ENCODE data around the gene STAT1. TPM values are rescaled to one million over a fixed set of nuclear protein-coding genes. Genes with fewer than 3 reads are reported as not detected.
A peak's percentile ranks its signal among the peaks of the same experiment; 100 is the strongest.

Gene STAT1
- 29.0 and 50.2 TPM in 2 replicates for total RNA-seq

- Histone ChIP-seq H3K4me3 (ENCODE audit: low read depth, low read length) (peak within 1 kb of the TSS; percentile 91), H3K27me3 (ENCODE audit: control insufficient read depth, insufficient read depth, low read length) (no peaks in the 10 kb centered on the region), H3K36me3 (ENCODE audit: control insufficient read depth, insufficient read depth, low read length) (peaks cover 8% of the 10 kb centered on the region)
- no peak for TF ChIP-seq CTCF (IDR thresholded peaks at IDR 0.05; ENCODE audit: insufficient read depth, low read length, severe bottlenecking)
- FAIRE-seq = no peak
- peak; percentile 72 for DNase-seq (ENCODE audit: low read depth)
Observed at GRCh38 chr2:191013932-191014652, at the start of gene STAT1. TSS of gene STAT1 (minus strand) at chr2:191014171. CDS start at chr2:191010003, 4,168 bp downstream.

GRCh38 chr2:191063584-191063983 lies 49.6 kb upstream of the STAT1 start:
- no peak for TF ChIP-seq CTCF (IDR thresholded peaks at IDR 0.05; ENCODE audit: insufficient read depth, low read length, severe bottlenecking)
- H3K27me3 ChIP-seq (ENCODE audit: control insufficient read depth, insufficient read depth, low read length) = no peaks in the 10 kb centered on the region
- DNase-seq (ENCODE audit: low read depth) = no peak
- peaks cover 1% of the 10 kb centered on the region for H3K36me3 ChIP-seq (ENCODE audit: control insufficient read depth, insufficient read depth, low read length)
- FAIRE-seq = no peak
- H3K4me3 ChIP-seq (ENCODE audit: low read depth, low read length) = no peak overlapping the region

- peaks cover 1% of the 10 kb centered on the region for H3K36me3 ChIP-seq (ENCODE audit: control insufficient read depth, insufficient read depth, low read length)
- FAIRE-seq (no peak), DNase-seq (ENCODE audit: low read depth) (no peak)
- TF ChIP-seq CTCF (IDR thresholded peaks at IDR 0.05; ENCODE audit: insufficient read depth, low read length, severe bottlenecking) = no peak
- H3K4me3 ChIP-seq (ENCODE audit: low read depth, low read length) = no peak overlapping the region
- H3K27me3 ChIP-seq (ENCODE audit: control insufficient read depth, insufficient read depth, low read length) = no peaks in the 10 kb centered on the region
Observed at GRCh38 chr2:191061381-191061980, 47.5 kb upstream of the STAT1 start.

- FAIRE-seq = no peak
- no peak for TF ChIP-seq CTCF (IDR thresholded peaks at IDR 0.05; ENCODE audit: insufficient read depth, low read length, severe bottlenecking)
- no peak overlapping the region for H3K4me3 ChIP-seq (ENCODE audit: low read depth, low read length)
Observed at GRCh38 chr2:191059308-191059707, 45.3 kb upstream of the STAT1 start.

GRCh38 chr2:191056228-191056627 lies 42.3 kb upstream of the STAT1 start:
- H3K27me3 ChIP-seq (ENCODE audit: control insufficient read depth, insufficient read depth, low read length) = no peaks in the 10 kb centered on the region
- H3K36me3 ChIP-seq (ENCODE audit: control insufficient read depth, insufficient read depth, low read length) = no peaks in the 10 kb centered on the region
- DNase-seq (ENCODE audit: low read depth) (no peak), FAIRE-seq (no peak)
- no peak overlapping the region for H3K4me3 ChIP-seq (ENCODE audit: low read depth, low read length)
- TF ChIP-seq CTCF (IDR thresholded peaks at IDR 0.05; ENCODE audit: insufficient read depth, low read length, severe bottlenecking) = no peak

More at GRCh38 chr2:191059308-191059707, 45.3 kb upstream of the STAT1 start:
- Histone ChIP-seq H3K27me3 (ENCODE audit: control insufficient read depth, insufficient read depth, low read length) (no peaks in the 10 kb centered on the region), H3K36me3 (ENCODE audit: control insufficient read depth, insufficient read depth, low read length) (peaks cover 1% of the 10 kb centered on the region)
- no peak for DNase-seq (ENCODE audit: low read depth)
